K562 (cell line): ENCODE data around the gene PLTP. TPM values are rescaled to one million over a fixed set of nuclear protein-coding genes. Genes with fewer than 3 reads are reported as not detected.

Source experiments
- ATAC-seq: fragments of 200-7000 bp; cut with Tn5 transposase; 3 replicates; pipeline ENCODE4 v1.9.1; 2020; ENCODE audit warnings: moderate library complexity
- BruUV-seq: library from RNA; stranded (reverse); fragments of 400-500 nt; replicated peaks from 2 replicates; lab custom pipeline; 2021; lab: Mats Ljungman, UMichigan
- CTCF ChIA-PET: fragments of 300-600 bp; formaldehyde crosslinking; extraction: SDS; loops from one replicate; lab custom pipeline; 2021; ENCODE audit warnings: low intra/inter-chr PET ratio; lab: Yijun Ruan, JAX
- POLR2A ChIA-PET: fragments of 300-600, 350-650 bp; sonication (Branson Sonifier 250); formaldehyde crosslinking; extraction: SDS; loops from one replicate; lab custom pipeline; 2021; ENCODE audit warnings: antibody characterized with exemption, inconsistent platforms; lab: Yijun Ruan, JAX
- DNase-seq, 4 experiments: peaks; one replicate each; pipeline versions ENCODE4 v3.0.0 to v3.0.0-alpha.2; 2011 to 2018; ENCODE audit warnings: low spot score in 3 of 4, mixed read lengths in 3 of 4; ENCODE audit errors: extremely low read depth in 1 of 4
- FAIRE-seq: peaks from 2 replicates; lab custom pipeline; 2011; peaks lifted over from hg19 to GRCh38; lab: Jason Lieb, UNC
- H2AFZ ChIP-seq: 2 replicates; pipeline ENCODE4 v1.6.0; 2011; ENCODE audit warnings: low read depth, low read length, control low read depth, inconsistent platforms
- H3K27ac ChIP-seq: fragments of 200-600 bp; 3 replicates; pipeline ENCODE4 v1.8.0; 2011; ENCODE audit warnings: low read depth, mild to moderate bottlenecking, control low read depth, inconsistent platforms, low read length, moderate library complexity, mixed read lengths; ENCODE audit errors: extremely low read depth
- H3K27me3 ChIP-seq, 2 experiments: fragments of 300-600 bp in 1 of 2; 2 replicates in 1 of 2; 3 replicates in 1 of 2; pipeline versions ENCODE4 v1.6.0 to v1.8.0; 2011; ENCODE audit warnings: inconsistent platforms in 2 of 2, low read length in 2 of 2, mild to moderate bottlenecking in 1 of 2, mixed read lengths in 1 of 2, moderate library complexity in 1 of 2; ENCODE audit not compliant: control insufficient read depth in 2 of 2, insufficient read depth in 2 of 2
- H3K36me3 ChIP-seq: fragments of 300-600 bp; 3 replicates; pipeline ENCODE4 v1.8.0; 2011; ENCODE audit warnings: mild to moderate bottlenecking, low read length, inconsistent platforms; ENCODE audit not compliant: control insufficient read depth, insufficient read depth
- H3K4me1 ChIP-seq, 2 experiments: fragments of 200-600 bp in 1 of 2; replicated peaks in 1 of 2; 2 replicates in 1 of 2; 3 replicates in 1 of 2; pipeline versions ENCODE4 v1.5.1 to v1.8.0; 2011; ENCODE audit warnings: inconsistent platforms in 2 of 2, low read length in 2 of 2, mild to moderate bottlenecking in 1 of 2, mixed read lengths in 1 of 2, moderate library complexity in 1 of 2; ENCODE audit not compliant: control insufficient read depth in 2 of 2, insufficient read depth in 2 of 2
- H3K4me2 ChIP-seq: 2 replicates; pipeline ENCODE4 v1.6.1; 2011; ENCODE audit warnings: low read length, control low read depth, inconsistent platforms, mixed read lengths; ENCODE audit not compliant: insufficient read depth
- H3K4me3 ChIP-seq: fragments of 200-600 bp; sonication (generic), shearing (Covaris generic); 2 replicates; pipeline ENCODE4 v1.5.1; 2016; ENCODE audit warnings: control low read depth, inconsistent platforms
- H3K79me2 ChIP-seq: fragments of 200-600 bp; 3 replicates; pipeline ENCODE4 v1.8.0; 2011; ENCODE audit warnings: low read length, inconsistent platforms; ENCODE audit not compliant: control insufficient read depth, insufficient read depth
- H3K9ac ChIP-seq, 2 experiments: 2 replicates each; pipeline versions ENCODE4 v1.6.0 to v1.6.1; 2011; ENCODE audit warnings: low read depth in 2 of 2, low read length in 2 of 2, control low read depth in 1 of 2, inconsistent platforms in 1 of 2, mild to moderate bottlenecking in 1 of 2, mixed read lengths in 1 of 2; ENCODE audit not compliant: insufficient read depth in 1 of 2
- H3K9me1 ChIP-seq: one replicate; pipeline ENCODE4 v1.6.0; 2011; ENCODE audit warnings: inconsistent platforms, mild to moderate bottlenecking, low read length, moderate library complexity; ENCODE audit not compliant: control insufficient read depth, insufficient read depth
- H3K9me3 ChIP-seq: replicated peaks from 2 replicates; pipeline ENCODE4 v1.5.1; 2011; ENCODE audit warnings: low read depth, low read length, inconsistent platforms; ENCODE audit not compliant: control insufficient read depth, insufficient read depth
- H4K20me1 ChIP-seq: replicated peaks from 2 replicates; pipeline ENCODE4 v1.6.1; 2011; ENCODE audit warnings: low read length, inconsistent platforms, mixed read lengths; ENCODE audit not compliant: control insufficient read depth, insufficient read depth
- FOXM1 ChIP-seq, 2 experiments: fragments of 450-650 bp in 1 of 2; sonication (generic) in 1 of 2; formaldehyde crosslinking in 1 of 2; IDR thresholded peaks; 2 replicates each; pipeline versions ENCODE4 v1.6.1 to v1.9.0; 2017 to 2022; ENCODE audit warnings: low read depth in 2 of 2, mild to moderate bottlenecking in 2 of 2, missing genetic modification reagents in 1 of 2, moderate library complexity in 1 of 2
- HDAC3 ChIP-seq: fragments of 450-650 bp; IDR thresholded peaks from 2 replicates; pipeline ENCODE4 v1.6.1; 2018; ENCODE audit warnings: borderline replicate concordance, mild to moderate bottlenecking, moderate library complexity; ENCODE audit not compliant: partially characterized antibody
- KLF13 ChIP-seq: fragments of 450-650 bp; IDR thresholded peaks from 2 replicates; pipeline ENCODE4 v1.6.1; 2016; ENCODE audit warnings: missing genetic modification characterization, low read depth, mild to moderate bottlenecking, missing compliant biosample characterization, moderate library complexity, borderline replicate concordance
- NONO ChIP-seq, 2 experiments: fragments of 200-400 bp in 1 of 2; fragments of 450-650 bp in 1 of 2; formaldehyde crosslinking in 1 of 2; IDR thresholded peaks; 2 replicates each; pipeline ENCODE4 v1.6.1; 2017; ENCODE audit warnings: low read depth in 2 of 2, mild to moderate bottlenecking in 2 of 2, moderate library complexity in 2 of 2, low read length in 1 of 2
- RBFOX2 ChIP-seq: fragments of 200-400 bp; formaldehyde crosslinking; IDR thresholded peaks from 2 replicates; pipeline ENCODE4 v1.6.1; 2017; ENCODE audit warnings: low read depth, mild to moderate bottlenecking, low read length, moderate library complexity
- ZBTB7A ChIP-seq: IDR thresholded peaks from 2 replicates; pipeline ENCODE4 v1.6.1; 2011; ENCODE audit warnings: low read depth, mild to moderate bottlenecking, low read length, moderate library complexity, borderline replicate concordance; ENCODE audit not compliant: control insufficient read depth
- ZNF134 ChIP-seq: fragments of 250-450 bp; sonication (Bioruptor Pico); conservative IDR thresholded peaks from 2 replicates; pipeline ENCODE4 v1.4.0; 2020
- ZNF184 ChIP-seq: sonication (generic); formaldehyde crosslinking; IDR thresholded peaks from 2 replicates; pipeline ENCODE4 v1.5.0; 2020; ENCODE audit warnings: missing genetic modification reagents
- WGBS: fragments of 100-300 bp; shearing (Covaris generic); methylation state at CpG from one replicate; pipeline ENCODE4 v1.1.6; 2016; ENCODE audit warnings: low coverage, mixed read lengths; ENCODE audit not compliant: insufficient coverage; ENCODE audit errors: missing lambda C conversion rate; 5-methylcytosine and 5-hydroxymethylcytosine counted together
- in situ Hi-C: fragments of 300-500 bp; cut with MboI; formaldehyde crosslinking; loops from 4 replicates; pipeline ENCODE4 v1.15.0; 2018; ENCODE audit warnings: inconsistent platforms, mixed read lengths
- intact Hi-C: fragments of 100-400 bp; cut with micrococcal nuclease; formaldehyde crosslinking; loops from 2 replicates; pipeline ENCODE4 v1.14.2; 2022
- polyA plus RNA-seq, 8 experiments: library from polyadenylated mRNA; depleted of rRNA in 4 of 8; stranded (reverse) in 5 of 8; unstranded in 3 of 8; fragments of >200 nt; fragmentation: Nextera tagmentation in 2 of 8; fragmentation: Illumina TruSeq in 1 of 8; extraction: Ambion mirVana in 2 of 8; extraction: Trizol in 1 of 8; gene quantifications; 2 replicates each; pipeline versions ENCODE4 v1.2.1 to v1.2.3, GENCODE V29; 2011 to 2014; ENCODE audit warnings: inconsistent platforms in 1 of 8, missing spikeins in 1 of 8
- total RNA-seq, 7 experiments: library from RNA; depleted of rRNA in 6 of 7; stranded (reverse); fragments of >200 nt in 6 of 7; fragmentation: Illumina TruSeq in 2 of 7; extraction: Trizol in 2 of 7; gene quantifications; 2 replicates each; pipeline versions ENCODE4 v1.2.1 to v1.2.3, GENCODE V29; 2011 to 2021; ENCODE audit warnings: low replicate concordance in 1 of 7
- TF ChIP-seq, protein P1 (sequence below): conservative IDR thresholded peaks from 2 replicates; pipeline ENCODE4 v1.6.1; 2011; ENCODE audit warnings: low read depth, mild to moderate bottlenecking, low read length; ENCODE audit not compliant: control insufficient read depth
- TF ChIP-seq, protein P2 (sequence below): fragments of 250-450 bp; sonication (Bioruptor Pico); IDR thresholded peaks from 2 replicates; pipeline ENCODE4 v1.4.0; 2020; ENCODE audit warnings: mild to moderate bottlenecking, moderate library complexity

Gene PLTP
- total and polyA plus RNA-seq, 9 of the 15 experiments (the other 6 are each of a cell fraction or from before 2014, with no cell fraction given) = 2.8 to 29.3 (median 17.6) TPM

DNA sequence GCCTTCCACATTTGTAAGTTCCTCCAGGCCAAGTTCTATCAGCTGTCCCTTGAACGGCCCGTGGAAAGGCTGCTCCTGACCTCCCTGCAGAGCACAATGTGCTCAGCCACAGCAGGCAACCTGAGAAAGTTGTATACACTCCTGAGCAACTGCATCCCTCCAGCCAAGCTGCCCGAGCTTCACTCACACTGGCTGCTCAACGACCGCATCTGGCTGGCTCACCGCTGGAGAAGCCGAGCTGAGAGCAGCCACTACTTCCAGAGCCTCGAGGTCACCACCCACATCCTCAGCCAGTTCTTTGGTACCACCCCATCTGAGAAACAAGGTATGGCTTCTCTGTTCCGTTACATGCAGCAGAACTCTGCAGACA is 28.9 kb downstream of the PLTP start:
- no peak for DNase-seq
- 86% methylated on average over 9 of the region's 9 CpGs for WGBS

DNA sequence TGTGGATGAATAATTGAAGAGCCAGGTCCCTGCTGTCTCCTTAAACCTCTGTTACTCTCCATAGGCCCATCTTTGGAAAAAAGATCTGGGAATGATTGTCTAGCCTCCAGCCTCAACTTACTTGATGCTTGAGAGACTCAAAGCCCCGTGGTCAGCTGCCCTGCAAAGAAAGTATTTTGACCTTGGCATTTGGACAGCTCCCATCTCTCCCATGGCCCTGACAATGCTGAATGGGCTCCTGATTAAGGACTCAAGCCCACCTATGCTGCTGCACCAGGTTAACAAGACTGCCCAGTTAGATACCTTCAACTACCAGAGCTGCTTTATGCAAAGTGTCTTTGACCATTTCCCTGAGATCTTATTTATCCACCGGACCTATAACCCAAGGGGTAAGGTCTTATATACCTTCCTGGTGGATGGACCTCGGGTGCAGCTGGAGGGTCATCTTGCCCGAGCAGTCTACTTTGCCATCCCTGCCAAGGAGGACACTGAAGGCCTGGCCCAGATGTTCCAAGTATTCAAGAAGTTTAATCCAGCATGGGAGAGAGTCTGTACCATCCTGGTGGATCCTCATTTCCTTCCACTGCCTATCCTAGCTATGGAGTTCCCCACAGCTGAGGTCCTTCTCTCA is 29.4 kb downstream of the PLTP start:
- H3K9ac ChIP-seq = no peak overlapping the region
- in situ Hi-C loops = no loop called here
- no peaks in the 10 kb centered on the region for H4K20me1 ChIP-seq
- intact Hi-C loops = loop anchor here (10.0 kb wide), 1 partner anchor 48 kb away; the partner anchor contains the start of gene SNX21
- no TSS peak for BruUV-seq
- H2AFZ ChIP-seq = no peak overlapping the region
- no peaks in the 10 kb centered on the region for H3K27me3 ChIP-seq
- H3K27ac ChIP-seq = no peak overlapping the region; the same call in 2 of the 3 replicates
- no peak overlapping the region for H3K4me3 ChIP-seq
- WGBS = 88% methylated on average over 4 of the region's 4 CpGs
- H3K79me2 ChIP-seq = peaks cover 32% of the 10 kb centered on the region
- ATAC-seq = no peak
- DNase-seq = no peak
- no peak overlapping the region for H3K4me2 ChIP-seq
- FAIRE-seq = no peak
- peaks cover 30 to 37% of the 10 kb centered on the region in 2 experiments for H3K4me1 ChIP-seq
- H3K36me3 ChIP-seq = peaks cover 36% of the 10 kb centered on the region; the same call in 2 of the 3 replicates
- peaks cover 4% of the 10 kb centered on the region for H3K9me1 ChIP-seq
- CTCF ChIA-PET = no interaction called here
- no peaks in the 10 kb centered on the region for H3K9me3 ChIP-seq
- POLR2A ChIA-PET = interaction anchor here (0.7 to 2.4 kb wide), 7 partner anchors 7 to 1144 kb away, joined by 3 to 11 read pairs (median 6); partner anchors contain the start of genes CTSA and NEURL2
- TF ChIP-seq KLF13 (tag) (no peak), FOXM1 (IDR thresholded peaks at IDR 0.05; ENCODE audit: low read depth) (no peak), FOXM1 (CRISPR knock-in tag; IDR thresholded peaks at IDR 0.05; ENCODE audit: low read depth) (no peak), ZNF184 (no peak), ZNF134 (CRISPR knock-in tag) (no peak), ZBTB7A (no peak)
- TF ChIP-seq, protein P1, sequence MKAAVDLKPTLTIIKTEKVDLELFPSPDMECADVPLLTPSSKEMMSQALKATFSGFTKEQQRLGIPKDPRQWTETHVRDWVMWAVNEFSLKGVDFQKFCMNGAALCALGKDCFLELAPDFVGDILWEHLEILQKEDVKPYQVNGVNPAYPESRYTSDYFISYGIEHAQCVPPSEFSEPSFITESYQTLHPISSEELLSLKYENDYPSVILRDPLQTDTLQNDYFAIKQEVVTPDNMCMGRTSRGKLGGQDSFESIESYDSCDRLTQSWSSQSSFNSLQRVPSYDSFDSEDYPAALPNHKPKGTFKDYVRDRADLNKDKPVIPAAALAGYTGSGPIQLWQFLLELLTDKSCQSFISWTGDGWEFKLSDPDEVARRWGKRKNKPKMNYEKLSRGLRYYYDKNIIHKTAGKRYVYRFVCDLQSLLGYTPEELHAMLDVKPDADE = no peak
- TF ChIP-seq, protein P2, sequence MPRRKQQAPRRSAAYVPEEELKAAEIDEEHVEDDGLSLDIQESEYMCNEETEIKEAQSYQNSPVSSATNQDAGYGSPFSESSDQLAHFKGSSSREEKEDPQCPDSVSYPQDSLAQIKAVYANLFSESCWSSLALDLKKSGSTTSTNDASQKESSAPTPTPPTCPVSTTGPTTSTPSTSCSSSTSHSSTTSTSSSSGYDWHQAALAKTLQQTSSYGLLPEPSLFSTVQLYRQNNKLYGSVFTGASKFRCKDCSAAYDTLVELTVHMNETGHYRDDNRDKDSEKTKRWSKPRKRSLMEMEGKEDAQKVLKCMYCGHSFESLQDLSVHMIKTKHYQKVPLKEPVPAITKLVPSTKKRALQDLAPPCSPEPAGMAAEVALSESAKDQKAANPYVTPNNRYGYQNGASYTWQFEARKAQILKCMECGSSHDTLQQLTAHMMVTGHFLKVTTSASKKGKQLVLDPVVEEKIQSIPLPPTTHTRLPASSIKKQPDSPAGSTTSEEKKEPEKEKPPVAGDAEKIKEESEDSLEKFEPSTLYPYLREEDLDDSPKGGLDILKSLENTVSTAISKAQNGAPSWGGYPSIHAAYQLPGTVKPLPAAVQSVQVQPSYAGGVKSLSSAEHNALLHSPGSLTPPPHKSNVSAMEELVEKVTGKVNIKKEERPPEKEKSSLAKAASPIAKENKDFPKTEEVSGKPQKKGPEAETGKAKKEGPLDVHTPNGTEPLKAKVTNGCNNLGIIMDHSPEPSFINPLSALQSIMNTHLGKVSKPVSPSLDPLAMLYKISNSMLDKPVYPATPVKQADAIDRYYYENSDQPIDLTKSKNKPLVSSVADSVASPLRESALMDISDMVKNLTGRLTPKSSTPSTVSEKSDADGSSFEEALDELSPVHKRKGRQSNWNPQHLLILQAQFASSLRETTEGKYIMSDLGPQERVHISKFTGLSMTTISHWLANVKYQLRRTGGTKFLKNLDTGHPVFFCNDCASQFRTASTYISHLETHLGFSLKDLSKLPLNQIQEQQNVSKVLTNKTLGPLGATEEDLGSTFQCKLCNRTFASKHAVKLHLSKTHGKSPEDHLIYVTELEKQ (CRISPR knock-in tag) = no peak

More for the DNA sequence above, 28.9 kb downstream of the PLTP start:
- no peak overlapping the region for H3K27ac ChIP-seq
- H3K4me2 ChIP-seq = no peak overlapping the region
- ATAC-seq = no peak
- no peaks in the 10 kb centered on the region for H3K9me3 ChIP-seq
- no peaks in the 10 kb centered on the region for H4K20me1 ChIP-seq
- H3K4me3 ChIP-seq = no peak overlapping the region
- no TSS peak for BruUV-seq
- ChIA-PET CTCF (no interaction called here), POLR2A (interaction anchor here (0.7 to 2.4 kb wide), 6 partner anchors 10 to 1144 kb away, joined by 3 to 9 read pairs (median 4); partner anchors contain the start of genes CTSA and NEURL2)
- FAIRE-seq = no peak
- H2AFZ ChIP-seq = no peak overlapping the region
- peaks cover 36% of the 10 kb centered on the region; the same call in 2 of the 3 replicates for H3K36me3 ChIP-seq
- H3K9ac ChIP-seq = peak overlapping the region in 1 of 2 experiments; percentile 61; a peak in 1 of 4 replicates
- H3K27me3 ChIP-seq = no peaks in the 10 kb centered on the region
- intact Hi-C loops = loop anchor here (10.0 kb wide), 1 partner anchor 48 kb away; the partner anchor contains the start of gene SNX21
- TF ChIP-seq NONO (IDR thresholded peaks at IDR 0.05; ENCODE audit: low read depth in 2 of 2, low read length in 1 of 2) (no peak), HDAC3 (no peak), RBFOX2 (0 out of 2 replicates have a peak, but pooled peaks have one; percentile 9)
- TF ChIP-seq, all 486 proteins: peak for 1
- in situ Hi-C loops = no loop called here
- peaks cover 4% of the 10 kb centered on the region for H3K9me1 ChIP-seq
- peaks cover 28 to 32% of the 10 kb centered on the region in 2 experiments for H3K4me1 ChIP-seq
- peaks cover 32% of the 10 kb centered on the region for H3K79me2 ChIP-seq
